HG03354 (cell line): ENCODE measurements around the gene LAMA5.

Experiments
- ATAC-seq: cut with Tn5 transposase; IDR thresholded peaks from one replicate; pipeline ENCODE4 v1.9.1; 2021; ENCODE audit warnings: mild to moderate bottlenecking; ENCODE audit not compliant: unreplicated experiment, poor library complexity, severe bottlenecking

Gene LAMA5

DNA sequence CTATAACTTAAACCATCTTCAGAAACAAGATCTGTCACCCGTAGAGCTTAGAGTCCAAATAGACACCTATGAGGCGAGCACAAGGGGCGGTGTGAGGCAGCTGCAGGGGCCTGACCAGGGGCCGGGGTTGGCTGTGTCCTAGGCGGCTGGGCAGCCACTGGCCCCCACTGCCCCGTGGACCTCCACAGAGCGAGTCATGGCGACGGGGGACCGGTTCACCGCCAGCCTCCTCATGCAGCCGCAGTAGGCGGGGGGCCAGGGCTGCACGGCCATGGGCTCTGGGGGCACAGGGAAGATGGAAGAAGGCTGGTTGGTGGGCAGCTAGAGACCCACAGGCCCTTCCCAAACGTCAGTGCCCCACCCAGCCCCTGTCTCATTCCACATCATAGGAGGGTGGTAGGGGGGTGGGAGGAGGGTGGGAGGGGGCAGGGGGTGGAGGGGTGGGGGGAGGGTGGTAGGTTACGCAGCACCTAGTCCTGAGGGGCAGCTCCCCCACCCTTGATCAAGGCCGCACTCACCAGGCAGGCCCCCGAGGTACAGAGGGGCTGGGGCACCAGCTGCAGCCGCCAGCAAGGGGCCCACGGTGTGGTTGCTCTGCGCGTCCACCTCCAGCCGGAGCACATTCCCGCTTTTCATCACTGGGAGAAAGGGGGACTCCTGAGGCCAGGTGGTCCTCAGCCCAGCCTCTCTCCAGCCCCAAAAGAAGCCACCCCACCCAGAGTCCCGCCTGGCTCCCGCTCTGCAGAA is 57.7 kb downstream of the LAMA5 start:
- no peak for ATAC-seq

DNA sequence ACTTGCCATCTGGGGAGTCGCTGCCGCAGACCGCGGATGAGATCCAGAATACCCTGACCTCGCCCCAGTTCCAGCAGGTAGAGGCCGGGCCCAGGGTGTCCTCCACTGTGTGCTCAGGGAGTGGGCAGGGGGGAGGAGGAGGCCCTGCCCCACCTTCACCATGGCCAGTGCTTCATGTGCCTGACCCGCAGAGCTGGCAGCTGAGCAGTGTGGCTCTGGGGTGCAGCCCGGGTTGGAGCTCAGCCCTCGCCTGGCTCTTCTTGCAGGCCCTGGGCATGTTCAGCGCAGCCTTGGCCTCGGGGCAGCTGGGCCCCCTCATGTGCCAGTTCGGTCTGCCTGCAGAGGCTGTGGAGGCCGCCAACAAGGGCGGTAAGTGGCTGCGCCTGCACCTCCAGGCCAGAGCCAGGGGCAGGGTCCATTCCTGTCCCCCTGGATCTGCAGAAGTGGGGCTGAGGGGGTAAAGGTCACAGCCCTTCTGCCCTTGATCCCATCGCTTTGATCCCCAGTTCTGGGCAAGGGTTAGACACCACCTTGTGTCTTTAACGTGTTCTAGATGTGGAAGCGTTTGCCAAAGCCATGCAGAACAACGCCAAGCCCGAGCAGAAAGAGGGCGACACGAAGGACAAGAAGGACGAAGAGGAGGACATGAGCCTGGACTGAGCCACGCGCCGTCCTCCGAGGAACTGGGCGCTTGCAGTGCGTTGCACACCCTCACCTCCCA is 58.9 kb downstream of the LAMA5 start:
- ATAC-seq, result no peak

DNA sequence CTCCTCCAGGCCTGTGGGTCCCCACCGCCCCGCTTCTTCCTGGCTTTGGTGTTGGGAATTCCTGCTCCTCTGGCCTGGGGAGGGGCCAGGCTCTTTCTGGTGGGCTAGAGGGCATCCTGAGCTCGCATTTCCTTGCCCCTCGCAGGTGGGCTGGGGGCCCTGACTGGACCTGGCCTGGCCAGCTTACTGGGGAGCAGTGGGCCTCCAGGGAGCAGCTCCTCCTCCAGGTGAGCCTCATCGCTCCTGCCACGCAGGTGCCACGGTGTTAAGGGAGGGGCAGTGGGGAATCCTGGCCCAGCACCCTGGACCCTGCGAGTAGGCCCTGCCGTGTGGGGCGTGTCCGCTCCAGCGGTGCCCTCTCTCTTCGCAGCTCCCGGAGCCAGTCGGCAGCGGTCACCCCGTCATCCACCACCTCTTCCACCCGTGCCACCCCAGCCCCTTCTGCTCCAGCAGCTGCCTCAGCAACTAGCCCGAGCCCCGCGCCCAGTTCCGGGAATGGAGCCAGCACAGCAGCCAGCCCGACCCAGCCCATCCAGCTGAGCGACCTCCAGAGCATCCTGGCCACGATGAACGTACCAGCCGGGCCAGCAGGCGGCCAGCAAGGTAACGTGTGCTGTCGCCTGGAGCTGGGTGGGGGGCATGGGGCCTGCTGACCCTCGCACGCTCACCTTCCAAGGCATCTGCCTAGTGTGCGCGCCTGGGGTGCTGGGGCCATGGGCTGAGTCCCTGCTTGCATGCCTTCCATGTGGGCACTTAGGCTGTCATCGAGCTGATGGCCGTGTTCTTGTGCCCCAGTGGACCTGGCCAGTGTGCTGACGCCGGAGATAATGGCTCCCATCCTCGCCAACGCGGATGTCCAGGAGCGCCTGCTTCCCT is 59.6 kb downstream of the LAMA5 start:
- ATAC-seq, result no peak

DNA sequence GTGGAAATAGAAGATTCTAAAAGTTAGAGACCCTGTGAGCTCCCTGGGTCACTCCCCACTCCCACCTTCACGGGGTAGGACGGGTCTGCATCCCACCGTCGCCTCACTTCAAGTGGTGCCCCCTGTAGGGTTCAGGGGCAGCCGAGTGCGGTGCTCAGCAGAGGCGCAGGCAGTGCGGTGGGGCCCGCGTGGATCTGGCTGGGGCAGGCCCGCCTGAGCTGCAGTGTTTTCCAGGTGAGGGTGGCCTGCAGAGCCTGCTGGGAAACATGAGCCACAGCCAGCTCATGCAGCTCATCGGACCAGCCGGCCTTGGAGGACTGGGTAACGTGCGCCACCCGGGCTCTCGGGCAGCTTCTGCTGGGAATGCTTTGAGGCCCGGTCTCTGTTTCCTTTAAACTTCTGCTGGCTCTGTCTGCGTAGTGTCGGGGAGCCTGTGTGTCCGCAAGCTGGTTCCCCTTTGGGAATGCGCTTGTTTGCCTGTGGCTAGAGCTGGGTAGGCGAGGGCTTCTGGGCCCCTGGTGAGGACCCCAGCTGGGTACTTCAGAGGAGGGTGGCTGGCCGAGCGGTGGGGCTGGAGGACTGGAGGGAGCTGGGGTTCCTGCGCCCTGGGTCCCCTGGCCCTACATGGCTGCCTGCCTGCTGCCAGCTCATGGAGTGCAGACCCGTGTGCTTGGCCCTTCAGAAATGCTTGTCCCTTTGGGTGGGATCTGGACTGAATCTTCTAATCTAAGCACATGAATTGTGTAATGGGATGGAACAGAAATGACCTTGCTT is 60.5 kb downstream of the LAMA5 start:
- no peak for ATAC-seq

DNA sequence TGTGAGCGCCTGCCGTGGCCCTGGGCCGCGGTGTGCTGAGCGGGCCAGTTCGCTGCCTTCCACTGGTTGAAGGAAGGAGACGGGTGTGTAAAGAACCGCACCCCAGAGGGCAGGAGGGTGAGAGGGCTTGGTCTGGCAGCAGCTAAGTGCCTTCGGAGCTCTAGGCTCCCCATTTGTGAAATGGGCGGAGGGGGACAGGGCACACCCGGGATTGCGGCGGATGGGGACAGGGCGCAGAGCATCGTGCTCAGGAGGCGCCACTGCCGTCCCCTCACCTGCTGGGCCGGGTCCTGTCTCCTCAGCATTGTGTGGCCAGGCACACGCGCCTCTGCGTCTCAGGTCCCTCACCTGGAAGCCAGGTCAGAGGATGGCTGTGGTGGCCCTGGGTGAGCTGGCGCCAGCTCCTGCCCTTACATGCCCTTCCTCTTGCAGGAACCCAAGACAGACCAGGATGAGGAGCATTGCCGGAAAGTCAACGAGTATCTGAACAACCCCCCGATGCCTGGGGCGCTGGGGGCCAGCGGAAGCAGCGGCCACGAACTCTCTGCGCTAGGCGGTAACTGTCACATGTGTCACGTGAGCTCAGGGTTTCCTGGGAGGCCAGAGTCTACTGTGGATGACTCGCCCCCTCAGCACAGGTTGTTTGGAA is 61.2 kb downstream of the LAMA5 start:
- ATAC-seq, result no peak

DNA sequence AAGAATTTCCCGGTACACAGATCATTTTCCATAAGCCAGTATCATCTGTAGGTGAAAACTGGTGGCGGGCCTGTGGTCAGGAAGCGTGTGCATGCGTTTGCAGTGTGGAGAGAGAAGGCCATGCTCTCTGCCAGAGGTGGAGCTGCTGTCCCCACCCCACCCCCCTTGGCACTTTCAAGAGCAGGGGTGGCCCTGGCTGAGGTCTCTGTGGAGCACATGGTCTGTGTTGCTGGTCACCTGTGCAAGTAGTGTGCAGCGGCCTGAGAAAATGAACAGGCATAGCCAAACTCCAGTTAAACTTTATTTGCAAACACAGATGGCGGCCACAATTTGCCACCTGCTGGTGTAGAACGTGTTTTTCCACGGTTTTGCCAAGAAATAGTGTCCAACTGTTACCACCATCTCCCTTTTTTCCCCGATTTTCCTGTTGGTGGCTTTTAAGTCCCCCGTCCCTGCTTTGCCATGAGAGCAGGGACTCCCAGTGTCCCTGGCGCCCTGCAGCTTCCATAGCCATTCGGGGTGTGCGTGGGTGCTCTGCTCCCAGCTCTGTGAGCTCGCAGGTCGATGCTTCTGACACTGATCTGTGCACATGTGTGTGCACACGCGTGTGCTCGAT is 61.9 kb downstream of the LAMA5 start:
- ATAC-seq, result no peak

DNA sequence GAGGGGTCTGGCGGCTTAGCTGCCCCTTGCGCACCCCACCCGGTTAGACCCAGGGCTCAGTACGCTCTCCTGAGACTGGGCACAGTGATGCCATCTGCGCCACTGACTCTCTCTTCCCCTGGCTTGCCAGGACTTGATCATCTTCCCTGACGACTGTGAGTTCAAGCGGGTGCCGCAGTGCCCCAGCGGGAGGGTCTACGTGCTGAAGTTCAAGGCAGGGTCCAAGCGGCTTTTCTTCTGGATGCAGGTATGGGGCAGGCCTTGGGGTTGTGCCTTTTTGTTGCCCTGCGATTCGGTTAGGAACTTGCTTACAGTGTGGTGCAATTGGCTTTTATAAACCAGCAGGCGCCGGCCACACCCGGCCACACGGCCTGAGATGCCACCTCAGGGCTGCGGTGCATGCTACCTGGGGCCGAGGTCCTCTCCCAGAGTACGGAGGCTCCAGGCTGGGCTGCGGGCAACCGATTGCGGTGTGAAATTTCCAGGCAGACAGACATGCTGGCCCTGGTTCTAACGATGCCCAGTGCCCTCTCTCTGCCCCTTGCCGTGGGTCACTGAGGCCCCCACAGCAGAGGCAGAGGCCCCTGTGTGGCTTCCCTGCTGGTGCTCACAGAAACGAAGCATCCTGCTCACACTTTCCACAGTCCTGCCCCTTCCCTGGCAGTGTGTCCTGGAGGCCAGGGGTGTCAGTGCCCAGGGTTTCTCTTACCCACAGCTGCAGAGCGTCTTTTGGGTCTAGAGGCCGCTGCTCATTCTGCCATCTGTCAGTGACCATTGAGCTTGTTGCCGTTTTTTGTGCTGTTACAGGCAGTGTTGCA is 62.6 kb downstream of the LAMA5 start:
- ATAC-seq, result no peak

DNA sequence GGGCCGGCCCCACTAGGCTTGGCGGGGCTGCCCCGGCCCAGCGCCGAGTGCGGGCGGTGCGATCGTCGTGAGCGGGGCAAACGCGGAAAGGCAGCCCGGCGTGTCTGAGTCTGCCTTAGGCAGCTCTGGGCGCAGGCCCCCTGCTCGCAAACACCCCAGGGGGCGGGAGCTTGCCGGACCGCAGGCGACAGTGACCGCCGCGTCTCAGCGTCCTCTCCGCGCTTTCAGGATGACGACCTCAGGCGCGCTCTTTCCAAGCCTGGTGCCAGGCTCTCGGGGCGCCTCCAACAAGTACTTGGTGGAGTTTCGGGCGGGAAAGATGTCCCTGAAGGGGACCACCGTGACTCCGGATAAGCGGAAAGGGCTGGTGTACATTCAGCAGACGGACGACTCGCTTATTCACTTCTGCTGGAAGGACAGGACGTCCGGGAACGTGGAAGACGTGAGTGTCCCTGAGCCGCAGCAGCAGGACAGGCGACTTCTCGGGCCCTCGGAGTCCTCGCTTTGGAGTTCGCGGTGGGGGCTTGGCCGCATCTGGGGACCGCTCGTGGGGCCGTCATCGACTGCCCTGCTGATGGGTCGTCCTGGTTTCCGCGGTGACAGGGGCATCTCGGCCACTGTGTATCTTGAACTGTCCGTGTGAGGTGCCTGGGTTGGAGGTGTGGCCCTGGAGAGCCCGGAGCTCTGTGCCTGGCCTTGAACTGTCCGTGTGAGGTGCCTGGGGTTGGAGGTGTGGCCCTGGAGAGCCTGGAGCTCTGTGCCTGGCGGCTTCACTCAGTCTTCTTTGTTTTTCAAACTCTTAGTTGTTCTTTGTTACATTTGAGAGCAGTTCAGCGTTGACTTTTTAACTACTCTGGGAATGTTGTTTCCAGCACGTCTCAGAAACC is 63.5 kb downstream of the LAMA5 start:
- ATAC-seq, result no peak

DNA sequence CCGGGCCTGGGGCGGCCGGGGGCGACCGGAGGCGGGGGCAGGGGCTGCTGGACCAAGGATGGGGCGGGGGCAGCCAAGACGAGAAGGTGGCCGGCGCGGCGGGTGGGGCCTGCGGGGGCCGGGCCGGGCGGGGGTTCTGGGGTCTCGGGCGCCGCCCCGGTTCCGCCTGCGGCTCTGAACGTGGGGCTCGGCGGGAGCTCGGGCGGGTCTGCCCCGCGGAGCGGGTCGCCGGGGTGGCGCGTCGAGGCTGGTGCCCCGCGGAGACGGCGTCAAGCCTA is 64.1 kb downstream of the LAMA5 start:
- no peak for ATAC-seq

DNA sequence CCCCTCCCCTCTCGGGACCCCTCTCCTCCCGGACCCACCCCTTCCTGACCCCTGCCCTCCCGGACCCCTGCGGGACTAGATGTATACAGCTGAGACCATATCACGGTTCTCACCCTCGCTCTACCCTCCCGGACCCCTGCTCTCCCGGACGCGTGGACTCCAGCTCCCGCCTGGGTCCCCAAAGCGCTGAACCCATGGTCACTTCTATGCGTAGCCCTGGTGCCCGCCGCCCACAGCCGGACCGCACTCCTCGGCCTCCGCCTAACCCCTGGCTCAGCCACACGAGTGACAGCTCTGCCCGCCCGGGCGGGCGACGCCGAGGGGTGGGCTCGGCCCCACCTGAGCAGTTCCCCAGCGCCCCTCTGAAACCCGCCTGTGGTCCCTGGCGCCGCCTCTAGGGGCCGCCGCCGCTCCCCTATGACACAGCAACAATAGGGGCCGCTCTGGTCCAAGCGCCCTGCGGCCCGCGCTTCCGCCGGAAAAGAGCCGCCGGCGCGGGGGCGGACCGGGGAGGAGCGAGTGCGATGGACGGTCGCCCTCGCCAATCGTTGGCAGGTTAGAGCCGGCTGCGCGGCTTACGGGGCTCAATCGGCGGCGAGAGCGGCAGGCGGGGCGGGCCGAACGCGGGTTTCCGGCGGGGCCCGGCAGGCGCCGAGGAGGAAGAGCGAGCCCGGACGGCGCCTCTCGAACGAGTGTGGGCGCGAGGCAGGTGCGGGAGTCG is 64.6 kb downstream of the LAMA5 start, which contains the start of gene ADRM1:
TSS of gene ADRM1 (plus strand) at position 657 of the 721 bp plus-strand sequence. CDS start 572 bp downstream, outside the sequence.
- peak; percentile 87 for ATAC-seq

DNA sequence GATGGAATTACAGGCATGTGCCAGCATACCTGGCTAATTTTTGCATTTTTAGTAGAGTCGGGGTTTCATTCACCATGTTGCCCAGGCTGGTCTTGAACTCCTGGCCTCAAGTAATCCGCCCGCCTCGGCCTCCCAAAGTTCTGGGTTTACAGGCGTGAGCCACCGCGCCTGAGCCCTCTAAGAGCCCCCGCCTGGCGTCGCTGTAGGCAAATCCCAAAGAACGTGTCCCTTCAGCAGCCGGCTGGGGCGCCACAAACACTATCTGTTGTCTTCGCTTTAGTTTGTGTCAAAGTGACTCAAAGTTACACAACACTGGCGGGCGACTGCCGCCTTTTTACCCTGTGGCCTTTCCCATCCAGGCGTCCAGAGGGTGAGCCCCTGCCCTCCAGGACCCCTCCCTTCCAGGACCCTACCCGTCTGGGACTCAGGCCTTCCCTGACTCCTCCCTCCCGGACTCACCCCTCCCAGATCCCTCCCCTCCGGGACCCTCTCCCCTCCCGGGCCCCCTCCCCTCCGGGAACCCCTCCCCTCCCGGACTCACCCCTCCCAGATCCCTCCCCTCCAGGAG is 65.3 kb downstream of the LAMA5 start:
- ATAC-seq, result peak; percentile 46

DNA sequence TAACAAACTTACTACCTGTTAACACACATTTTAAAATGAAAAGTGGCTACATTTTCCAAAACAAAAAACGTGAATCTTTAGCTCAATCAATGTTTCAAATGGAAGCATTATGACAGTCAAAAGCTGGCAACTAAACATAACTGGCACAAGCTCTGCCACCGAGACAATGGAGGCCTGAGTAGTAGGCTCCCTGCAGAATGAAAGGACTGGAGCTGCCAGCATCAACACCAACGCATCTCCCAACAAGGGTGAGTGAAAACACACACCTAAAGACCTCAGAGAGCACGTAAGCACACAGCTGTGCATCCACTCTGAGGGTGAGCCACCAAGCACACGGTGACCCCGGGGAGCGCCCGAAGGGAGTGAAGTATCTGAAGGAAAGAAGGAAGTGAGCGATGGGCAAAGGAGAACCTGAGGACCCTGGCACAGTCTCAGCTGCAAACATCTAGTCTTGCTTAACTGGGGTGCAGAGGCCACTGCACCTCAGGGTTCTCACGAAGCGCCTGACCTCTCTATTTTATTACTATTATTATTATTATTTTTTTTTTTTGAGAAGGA is 65.9 kb downstream of the LAMA5 start:
- ATAC-seq, result no peak

DNA sequence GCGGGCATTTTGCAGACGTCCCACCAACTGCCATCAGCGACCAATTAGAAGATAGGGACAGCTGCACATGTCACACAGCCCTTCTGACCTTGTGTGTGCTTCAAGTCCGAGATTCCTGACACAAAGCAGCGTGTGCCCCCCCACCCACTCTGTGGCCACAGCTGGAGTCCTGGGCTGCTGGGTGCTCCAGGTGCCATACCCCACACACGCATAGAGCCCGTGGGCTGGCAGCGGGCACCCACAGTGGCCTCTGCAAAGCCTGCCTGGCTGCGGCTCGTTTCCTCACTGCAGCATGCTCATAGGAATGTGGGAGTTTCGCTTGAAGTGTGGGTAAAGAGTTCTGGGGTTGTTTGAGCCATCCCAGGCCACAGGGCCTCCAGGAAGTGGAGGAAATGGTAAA is 66.8 kb downstream of the LAMA5 start:
- no peak for ATAC-seq

DNA sequence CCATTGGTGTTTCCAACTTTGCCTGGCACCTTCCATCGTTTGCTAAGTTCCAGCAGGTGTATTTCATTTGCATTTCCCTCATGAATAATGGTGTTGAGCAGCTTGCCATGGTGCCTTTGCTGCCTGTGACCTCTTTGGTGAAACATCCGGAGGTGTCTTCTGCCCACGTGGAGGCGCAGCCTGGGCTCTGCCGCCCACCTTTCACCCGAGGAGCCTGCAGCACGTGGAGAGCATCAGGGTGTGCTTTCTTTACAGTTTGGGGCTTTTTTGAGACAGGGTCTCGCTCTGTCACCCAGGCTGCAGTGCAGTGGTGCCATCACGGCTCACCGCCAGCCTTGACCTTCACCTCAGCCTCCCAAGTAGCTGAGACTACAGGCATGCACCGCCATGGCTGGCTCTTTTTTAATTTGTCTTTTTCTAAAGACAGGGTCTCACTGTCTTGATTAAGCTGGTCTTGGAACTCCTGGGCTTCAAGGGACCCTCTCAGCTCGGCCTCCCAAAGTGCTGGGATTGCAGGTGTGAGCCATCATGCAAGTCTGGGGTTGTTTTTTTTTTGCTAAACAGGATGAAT is 67.4 kb downstream of the LAMA5 start:
- ATAC-seq, result no peak

DNA sequence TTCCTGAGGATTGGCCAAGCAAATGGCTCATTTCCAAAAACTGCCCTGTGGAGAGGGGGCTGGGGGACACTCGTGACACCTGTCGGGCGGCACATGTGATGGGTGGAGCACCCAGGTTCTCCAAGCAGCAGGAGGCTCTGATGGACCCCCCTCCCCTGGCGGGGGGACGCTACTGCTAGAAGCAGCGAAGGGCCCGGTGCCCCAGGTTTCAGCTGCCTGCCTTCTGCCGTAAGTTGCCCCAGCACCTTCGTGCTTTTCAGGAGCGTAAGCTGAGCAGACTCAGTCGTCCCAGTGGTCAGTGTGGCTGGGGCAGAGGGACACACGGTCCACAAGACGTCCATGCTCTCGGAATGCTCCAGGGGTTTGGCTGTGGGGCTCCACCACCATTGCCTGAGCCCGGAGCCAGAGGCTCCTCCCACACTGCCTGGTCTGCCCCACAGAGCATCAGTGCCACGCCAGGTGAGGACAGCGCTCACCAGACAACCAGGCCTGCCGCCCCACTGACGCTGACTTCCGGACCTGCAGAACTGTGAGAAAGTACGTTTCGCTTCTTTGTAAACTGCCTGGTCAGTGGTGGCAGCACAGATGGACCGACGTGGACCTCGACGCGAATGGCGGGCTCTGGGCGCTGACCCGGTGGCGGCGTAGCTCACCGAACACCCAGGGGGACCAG is 68.4 kb downstream of the LAMA5 start:
- ATAC-seq, result no peak
